HG02885 (cell line): ENCODE measurements around the gene UBASH3A.

Experiments used
- ATAC-seq: cut with Tn5 transposase; IDR thresholded peaks from one replicate; pipeline ENCODE4 v1.9.1; 2021; ENCODE audit warnings: mild to moderate bottlenecking; ENCODE audit not compliant: unreplicated experiment, poor library complexity

UBASH3A gene

DNA sequence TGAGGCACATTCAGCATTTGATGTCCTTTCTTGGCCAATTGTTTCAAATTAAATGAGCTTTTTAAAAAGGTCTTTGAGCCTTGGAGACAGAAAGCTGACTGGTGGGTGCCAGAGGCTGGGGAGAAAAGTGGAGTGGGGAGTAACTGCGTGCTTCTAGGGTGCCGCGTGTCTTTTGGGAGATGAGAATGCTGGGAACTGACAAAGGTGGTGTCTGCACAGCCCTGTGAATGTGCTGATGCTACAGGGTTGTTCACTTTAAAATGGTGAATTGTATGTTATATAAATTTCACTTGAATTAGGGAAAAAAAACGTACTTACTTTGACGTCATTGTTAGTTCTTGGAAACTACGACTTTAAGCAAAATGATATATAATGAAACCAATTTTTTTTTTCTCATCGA is 29.2 kb upstream of the UBASH3A start:
- no peak for ATAC-seq

GRCh38 chr21:42374864-42375499 is 28.7 kb upstream of the UBASH3A start:
- no peak for ATAC-seq

GRCh38 chr21:42375506-42375905 is 28.2 kb upstream of the UBASH3A start:
- ATAC-seq, result no peak

DNA sequence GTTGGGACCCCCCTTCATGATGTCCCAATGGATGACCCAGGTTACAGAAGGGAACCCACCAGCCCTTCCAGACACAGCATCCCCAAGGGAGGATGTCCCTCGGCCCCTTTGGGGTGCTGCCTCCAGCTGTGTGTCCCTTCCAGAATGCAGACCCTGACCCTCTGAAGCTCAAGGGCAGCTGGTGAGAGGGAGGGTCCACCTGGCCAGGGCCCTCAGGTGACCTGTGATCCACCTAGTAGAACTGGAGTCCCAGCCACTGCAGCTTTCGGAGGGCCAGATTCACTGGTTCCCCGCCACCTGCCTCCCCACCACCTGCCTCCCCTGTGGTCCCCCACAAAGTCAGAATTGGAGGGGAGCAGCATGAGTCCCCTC is 27.8 kb upstream of the UBASH3A start:
- no peak for ATAC-seq

DNA sequence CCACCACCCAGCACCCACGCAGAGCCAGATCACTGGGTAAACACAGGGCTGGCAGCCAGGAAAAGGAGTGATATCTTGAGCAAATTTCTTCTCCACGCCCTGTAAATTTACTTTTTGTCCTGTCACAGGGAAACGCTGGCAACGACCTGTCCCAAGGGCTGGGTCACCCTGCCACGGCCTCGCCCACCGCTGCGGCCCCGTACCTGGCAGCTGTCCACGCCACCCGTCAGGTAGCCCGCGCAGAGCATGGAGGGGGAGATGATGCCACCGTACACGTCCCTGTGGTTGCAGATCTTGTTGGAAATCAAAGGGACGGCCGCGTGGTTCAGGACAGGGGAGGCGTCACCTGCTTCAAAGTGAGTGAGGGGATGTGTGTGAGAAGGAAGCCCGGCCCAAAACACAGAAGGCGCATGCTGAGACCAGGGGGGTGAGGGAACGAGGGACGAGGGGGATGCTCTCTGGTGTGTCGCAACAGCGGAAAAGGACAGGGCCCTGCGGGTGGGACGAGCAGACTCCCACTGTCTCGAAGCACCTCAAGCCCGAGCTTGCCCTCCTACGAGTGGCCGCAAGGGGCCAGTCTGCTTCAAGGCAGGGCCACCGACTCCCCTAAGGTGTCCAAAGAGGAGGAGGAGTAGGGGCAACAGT is 27.2 kb upstream of the UBASH3A start:
- ATAC-seq, result no peak

DNA sequence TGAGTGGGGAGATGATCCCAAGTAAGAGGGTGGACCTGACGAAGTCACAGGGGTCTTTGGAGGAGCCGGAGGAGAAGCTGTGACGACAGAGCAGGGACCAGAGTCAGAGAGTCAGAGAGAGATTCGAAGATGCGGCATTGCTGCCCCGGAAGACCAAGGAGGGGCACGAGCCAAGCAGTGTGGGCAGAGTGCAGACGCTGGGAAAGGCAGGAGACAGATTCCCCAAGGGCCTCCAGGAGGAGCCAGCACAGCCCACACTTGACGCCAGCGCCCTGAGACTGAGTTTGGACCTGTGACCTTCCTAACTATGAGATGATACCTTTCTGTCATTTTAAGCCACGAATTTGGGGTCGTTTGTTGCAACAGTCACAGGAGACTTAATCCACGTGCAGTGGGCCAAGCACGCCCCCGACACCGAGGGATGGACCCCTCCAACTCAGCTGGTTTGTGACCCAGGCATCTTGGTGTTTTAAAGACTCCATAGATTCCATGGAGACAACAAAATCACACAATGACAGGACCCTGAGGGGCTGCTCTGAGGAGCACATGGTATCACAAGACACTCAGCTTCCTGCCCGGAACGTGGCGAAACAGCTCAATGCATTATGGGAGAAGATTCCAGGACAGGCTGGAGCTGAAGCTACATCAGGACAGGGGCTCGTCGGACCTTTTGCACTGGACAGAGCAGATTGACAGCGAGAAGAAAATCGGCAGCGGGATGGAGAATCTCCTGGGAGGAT is 26.3 kb upstream of the UBASH3A start:
- no peak for ATAC-seq

- no peak for ATAC-seq
These were observed 25.8 kb upstream of the UBASH3A start for GRCh38 chr21:42377951-42378340.

GRCh38 chr21:42378418-42378817 is 25.3 kb upstream of the UBASH3A start:
- ATAC-seq, result no peak

DNA sequence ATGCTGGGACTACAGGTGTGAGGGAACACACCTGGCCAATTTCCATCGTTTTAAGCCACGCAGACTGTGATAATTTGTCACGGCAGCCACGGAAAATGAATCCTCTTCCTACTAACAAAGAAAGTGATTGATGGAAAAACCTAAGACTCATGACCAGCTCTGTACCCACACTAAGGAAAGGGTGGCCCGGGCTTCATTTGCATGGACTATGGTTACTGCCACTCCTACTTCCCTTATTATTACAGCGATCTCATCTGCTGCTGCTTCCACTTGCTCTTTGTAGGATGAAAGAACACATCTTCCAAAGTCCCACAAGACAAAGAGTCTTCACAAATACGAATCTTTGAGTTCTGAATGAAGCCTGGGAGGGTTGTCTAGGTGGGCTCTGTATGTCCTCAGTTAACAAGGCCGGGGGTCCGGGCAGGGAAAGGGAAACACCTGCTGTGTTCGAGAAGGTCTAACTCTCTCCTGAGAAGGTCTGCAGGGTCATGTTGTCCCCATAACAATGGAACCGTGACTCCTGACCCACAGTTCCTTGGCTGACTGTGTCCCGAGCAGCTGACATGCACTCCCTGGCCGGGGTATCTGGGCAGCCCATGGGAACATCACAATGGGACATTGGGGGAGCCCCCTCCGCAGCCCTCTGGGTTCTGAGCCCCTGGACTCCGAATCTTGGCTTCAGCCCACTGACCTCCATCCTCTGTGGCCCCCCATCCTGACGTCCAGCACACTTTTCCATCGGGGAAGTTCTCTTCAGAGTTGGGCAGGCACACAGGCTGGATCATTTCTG is 24.1 kb upstream of the UBASH3A start:
- ATAC-seq, result no peak

DNA sequence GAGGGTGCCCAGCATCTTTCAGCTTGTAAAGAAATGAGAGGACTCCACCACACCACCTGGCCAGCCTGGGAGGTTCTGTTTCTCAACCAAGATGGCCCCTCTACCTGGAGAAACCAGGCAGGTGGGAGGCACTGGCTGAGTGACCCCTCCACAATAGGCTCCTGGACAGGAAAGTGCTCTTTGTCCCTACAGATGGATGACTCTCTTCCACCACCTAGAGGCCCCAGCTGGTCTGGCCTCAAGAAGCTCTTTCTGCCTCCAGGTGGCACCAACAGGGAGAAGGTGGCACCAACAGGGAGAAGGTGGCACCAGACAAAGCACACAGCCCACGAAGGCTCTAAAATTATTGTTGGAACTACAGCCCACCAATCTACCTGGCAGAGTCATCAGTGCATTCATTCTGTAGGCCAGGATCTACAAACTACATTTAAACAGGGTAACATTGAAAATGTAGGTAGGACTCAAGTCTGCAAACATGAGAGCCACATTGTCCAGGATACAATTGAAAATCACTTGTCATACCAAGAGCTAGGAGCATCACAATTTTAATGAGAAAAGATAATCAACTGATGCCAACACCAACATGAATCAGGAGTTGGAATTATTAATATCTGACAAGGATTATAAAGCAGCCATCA is 22.2 kb upstream of the UBASH3A start:
- ATAC-seq, result no peak

DNA sequence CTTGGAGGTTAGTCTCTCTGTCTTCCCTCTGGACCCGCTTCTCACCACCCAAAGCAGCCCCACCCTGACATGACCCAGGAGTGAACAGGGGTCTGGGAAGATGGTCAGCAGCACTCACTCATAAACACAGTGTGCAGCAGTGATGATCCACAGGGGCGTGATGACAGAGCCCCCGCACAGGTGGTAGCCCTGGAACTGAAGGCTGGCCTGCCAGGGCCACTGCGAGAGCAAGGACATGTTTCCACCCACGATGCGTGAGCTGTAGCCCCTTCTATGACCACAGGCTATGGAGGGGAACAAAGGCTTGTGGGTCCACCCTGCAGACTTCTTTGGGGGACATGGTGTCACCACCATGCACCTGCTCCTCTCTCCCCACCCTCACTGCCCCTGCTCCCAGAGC is 20.8 kb upstream of the UBASH3A start:
- ATAC-seq, result no peak

DNA sequence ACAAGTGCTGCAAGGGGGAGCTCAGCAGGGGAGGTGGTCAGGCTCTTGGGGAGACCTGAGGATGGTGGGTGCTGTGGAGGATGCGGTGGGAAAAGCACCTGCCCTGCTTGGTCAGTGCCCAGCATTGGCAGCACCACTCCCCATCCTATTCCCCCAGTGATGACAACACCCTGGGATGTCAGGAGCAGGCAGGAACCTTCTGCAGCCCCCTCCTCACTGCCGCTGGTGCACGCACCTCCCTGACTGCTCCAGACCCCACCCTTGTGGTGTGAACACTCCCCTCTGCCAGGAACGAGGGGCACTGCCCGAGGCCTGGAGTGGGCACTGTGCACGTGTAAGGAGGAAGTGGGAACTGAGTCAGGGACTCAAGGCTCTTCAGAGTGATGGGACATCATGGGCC is 20.4 kb upstream of the UBASH3A start:
- ATAC-seq, result no peak

- ATAC-seq, result no peak
These were observed 19.4 kb upstream of the UBASH3A start for GRCh38 chr21:42384156-42384945.

DNA sequence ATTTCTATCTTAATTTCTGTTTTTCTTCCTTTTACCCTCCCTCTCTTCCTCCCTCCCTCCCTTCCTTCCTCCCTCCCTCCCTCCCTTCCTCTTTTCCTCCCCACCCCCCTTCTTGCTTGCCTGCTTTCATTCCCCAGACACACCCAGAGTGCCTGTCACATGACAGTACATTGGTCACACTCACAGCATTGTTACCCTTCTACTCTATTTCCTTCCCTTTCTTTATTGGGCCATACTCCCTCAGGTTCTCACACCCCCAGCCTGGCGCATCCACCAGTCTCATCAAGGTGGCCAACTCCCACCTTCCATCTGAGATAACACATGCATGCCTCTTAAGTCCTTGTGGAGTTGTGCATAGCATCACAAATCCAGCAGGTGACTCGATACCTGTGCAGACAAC is 18.7 kb upstream of the UBASH3A start:
- no peak for ATAC-seq

- ATAC-seq, result no peak
These were observed 18.1 kb upstream of the UBASH3A start for GRCh38 chr21:42385619-42386018.

- ATAC-seq, result no peak
These were observed 17.6 kb upstream of the UBASH3A start for GRCh38 chr21:42386034-42386591.

DNA sequence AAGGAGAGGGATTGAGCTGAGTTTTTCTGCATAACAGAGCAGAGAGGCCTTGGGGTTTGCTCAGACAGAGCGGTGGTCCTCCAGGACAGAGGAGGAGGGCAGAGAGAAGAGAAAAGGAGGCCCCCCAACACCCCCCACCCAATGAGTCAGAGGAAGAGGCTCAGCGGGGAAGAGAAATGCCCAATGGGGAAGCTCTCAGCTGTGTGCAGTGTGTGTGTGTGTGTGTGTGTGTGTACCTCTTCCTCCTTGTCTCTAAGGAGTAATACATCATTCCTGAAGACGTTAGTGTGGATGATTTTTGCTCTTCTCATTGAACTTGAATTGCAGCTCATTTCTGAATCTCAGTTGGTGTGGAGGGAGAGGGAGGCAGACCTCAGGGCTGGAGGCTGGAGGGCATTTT is 16.5 kb upstream of the UBASH3A start:
- no peak for ATAC-seq

- ATAC-seq, result no peak
These were observed 15.8 kb upstream of the UBASH3A start for GRCh38 chr21:42387843-42388340.

GRCh38 chr21:42388740-42389448 is 14.8 kb upstream of the UBASH3A start:
- ATAC-seq, result no peak
